ENCODE results near the gene GNG12. TPM values are rescaled to one million over a fixed set of nuclear protein-coding genes. Genes with fewer than 3 reads are reported as not detected.

The GNG12 gene
- total RNA-seq, 4 donors from 2014 or later = 69.1 to 161 (median 97.7) TPM

- TF ChIP-seq CTCF (IDR thresholded peaks at IDR 0.05; ENCODE audit: low read depth) = no peak
Measured at GRCh38 chr1:67824766-67825165, 8.5 kb downstream of the GNG12 start.

GRCh38 chr1:67823615-67824014, 9.7 kb downstream of the GNG12 start:
- no peak for TF ChIP-seq CTCF (IDR thresholded peaks at IDR 0.05; ENCODE audit: low read depth)

GRCh38 chr1:67821263-67821662, 12.0 kb downstream of the GNG12 start:
- no peak for TF ChIP-seq CTCF (IDR thresholded peaks at IDR 0.05; ENCODE audit: low read depth)

- TF ChIP-seq CTCF (IDR thresholded peaks at IDR 0.05; ENCODE audit: low read depth) = no peak
Measured at GRCh38 chr1:67818725-67819301, 14.5 kb downstream of the GNG12 start.

GRCh38 chr1:67818162-67818561, 15.1 kb downstream of the GNG12 start:
- no peak for TF ChIP-seq CTCF (IDR thresholded peaks at IDR 0.05; ENCODE audit: low read depth)

- TF ChIP-seq CTCF (IDR thresholded peaks at IDR 0.05; ENCODE audit: low read depth) = no peak
Measured at GRCh38 chr1:67817319-67817718, 15.9 kb downstream of the GNG12 start.

GRCh38 chr1:67816506-67816905, 16.8 kb downstream of the GNG12 start:
- no peak for TF ChIP-seq CTCF (IDR thresholded peaks at IDR 0.05; ENCODE audit: low read depth)

All from subcutaneous adipose tissue (tissue), 4 donors.